GM19025 (cell line): Measurements from ENCODE around the gene WDR26.
"Not testable (repeated sequence)": the region's sequence is repeated elsewhere in the genome, so short reads cannot be mapped to it uniquely, and the experiment has no call there.

Experiments used
- ATAC-seq: cut with Tn5 transposase; IDR thresholded peaks from one replicate; pipeline ENCODE4 v1.9.1; 2021; ENCODE audit warnings: mild to moderate bottlenecking, low read depth, moderate library complexity; ENCODE audit not compliant: unreplicated experiment

Gene WDR26

DNA sequence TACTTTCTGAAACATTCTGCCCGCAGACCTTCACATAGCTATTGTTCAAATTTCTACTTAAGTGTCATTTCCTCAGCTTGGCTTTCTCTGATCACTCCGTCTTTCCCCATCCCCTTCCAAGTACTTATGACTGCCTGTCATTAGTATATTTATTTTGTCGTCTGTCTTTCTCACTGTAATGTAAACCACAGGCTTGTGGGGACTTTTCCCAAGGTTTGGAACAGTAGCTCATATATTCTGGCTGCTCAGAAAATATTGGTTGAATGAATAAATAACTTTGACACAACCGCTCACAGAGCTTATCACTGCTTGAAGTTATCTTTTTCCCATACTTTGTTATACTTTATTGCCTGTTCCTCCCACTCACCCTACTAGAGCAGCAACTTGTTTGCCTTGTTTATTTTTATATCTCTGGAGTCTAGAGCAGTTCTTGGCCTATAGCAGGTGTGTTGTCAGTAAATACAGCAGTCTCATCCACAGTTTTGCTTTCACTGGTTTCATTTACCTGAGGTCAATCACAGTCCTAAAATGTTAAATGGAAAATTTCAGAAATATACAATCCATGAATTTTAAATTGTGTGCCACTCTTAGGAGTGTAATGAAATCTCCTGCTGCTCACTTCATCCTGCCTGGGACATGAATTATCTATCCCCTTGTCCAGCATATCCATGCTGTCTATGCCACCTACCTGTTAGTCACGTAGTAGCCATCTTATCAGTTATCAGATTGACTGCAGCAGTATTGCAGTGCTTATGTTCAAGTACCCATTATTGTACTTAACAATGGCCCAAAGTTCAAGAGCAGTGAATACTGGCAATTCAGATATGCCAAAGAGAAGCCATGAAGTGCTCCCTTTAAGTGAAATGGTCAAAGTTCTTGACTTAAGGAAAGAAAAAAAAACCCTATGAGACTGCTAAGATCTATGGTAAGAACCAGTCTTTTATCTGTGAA lies 80.3 kb downstream of the WDR26 start:
- ATAC-seq = no peak

DNA sequence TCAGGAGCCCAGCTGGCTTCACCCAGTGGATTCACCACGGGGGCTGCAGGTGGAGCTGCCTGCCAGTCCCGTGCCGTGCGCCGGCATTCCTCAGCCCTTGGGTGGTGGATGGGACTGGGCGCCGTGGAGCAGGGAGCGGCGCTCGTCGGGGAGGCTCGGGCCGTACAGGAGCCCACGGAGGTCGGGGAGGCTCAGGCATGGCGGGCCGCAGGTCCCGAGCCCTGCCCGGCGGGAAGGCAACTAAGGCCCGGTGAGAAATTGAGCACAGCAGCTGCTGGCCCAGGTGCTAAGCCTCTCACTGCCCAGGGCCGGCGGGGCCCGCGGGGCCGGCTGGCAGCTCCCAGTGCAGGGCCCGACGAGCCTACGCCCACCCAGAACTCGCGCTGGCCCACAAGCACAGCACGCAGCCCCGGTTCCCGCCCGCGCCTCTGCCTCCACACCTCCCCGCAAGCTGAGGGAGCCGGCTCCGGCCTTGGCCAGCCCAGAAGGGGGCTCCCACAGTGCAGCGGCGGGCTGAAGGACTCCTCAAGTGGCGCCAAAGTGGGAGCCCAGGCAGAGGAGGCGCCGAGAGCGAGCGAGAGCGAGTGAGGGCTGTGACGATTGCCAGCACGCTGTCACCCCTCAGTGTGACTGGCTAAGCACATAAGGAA lies 82.0 kb downstream of the WDR26 start:
- not testable (repeated sequence) for ATAC-seq

DNA sequence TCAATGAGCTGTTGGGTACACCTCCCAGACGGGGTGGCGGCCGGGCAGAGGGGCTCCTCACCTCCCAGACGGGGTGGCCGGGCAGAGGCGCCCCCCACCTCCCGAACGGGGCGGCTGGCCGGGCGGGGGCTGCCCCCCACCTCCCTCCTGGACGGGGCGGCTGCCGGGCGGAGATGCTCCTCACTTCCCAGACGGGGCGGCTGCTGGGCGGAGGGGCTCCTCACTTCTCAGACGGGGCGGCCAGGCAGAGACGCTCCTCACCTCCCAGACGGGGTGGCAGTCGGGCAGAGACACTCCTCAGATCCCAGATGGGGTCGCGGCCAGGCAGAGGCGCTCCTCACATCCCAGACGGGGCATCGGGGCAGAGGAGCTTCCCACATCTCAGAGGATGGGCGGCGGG lies 84.9 kb downstream of the WDR26 start:
- not testable (repeated sequence) for ATAC-seq

DNA sequence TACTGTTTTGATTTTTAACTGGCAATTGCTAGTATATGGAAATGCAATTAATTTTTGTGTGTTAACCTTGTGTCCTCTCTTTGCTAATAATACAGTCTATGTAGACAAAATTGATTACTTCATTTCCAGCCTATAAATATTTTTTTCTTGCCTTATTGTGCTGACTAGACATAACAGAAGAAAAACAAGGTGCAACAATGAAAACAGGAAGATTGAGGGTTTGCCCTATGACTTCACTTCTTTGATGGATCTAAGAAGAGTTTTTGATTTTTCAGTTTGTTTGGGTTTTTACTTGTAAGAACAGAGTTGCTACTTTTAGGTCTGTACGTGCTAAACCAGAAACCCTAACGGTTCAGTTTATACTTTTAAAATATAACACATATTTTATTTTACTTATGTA lies 86.5 kb downstream of the WDR26 start:
- no peak for ATAC-seq

DNA sequence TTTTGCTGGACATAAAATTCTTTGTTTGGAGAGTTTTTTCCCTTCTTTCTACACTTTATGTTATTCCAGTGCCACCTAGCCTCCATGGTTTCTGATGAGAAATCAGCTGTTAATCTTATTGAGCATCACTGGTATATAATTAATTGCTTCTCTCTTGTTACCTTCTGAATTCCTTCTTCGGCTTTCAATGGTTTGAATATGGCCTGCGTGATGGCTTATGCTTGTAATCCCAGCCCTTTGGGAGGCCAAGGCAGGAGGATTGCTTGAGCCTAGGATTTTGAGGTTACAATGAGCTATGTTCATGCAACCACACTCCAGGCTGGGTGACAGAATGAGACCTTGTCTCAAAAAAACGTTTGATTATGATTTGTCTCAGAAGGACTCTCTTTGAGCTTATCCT lies 90.9 kb downstream of the WDR26 start:
- no peak for ATAC-seq

DNA sequence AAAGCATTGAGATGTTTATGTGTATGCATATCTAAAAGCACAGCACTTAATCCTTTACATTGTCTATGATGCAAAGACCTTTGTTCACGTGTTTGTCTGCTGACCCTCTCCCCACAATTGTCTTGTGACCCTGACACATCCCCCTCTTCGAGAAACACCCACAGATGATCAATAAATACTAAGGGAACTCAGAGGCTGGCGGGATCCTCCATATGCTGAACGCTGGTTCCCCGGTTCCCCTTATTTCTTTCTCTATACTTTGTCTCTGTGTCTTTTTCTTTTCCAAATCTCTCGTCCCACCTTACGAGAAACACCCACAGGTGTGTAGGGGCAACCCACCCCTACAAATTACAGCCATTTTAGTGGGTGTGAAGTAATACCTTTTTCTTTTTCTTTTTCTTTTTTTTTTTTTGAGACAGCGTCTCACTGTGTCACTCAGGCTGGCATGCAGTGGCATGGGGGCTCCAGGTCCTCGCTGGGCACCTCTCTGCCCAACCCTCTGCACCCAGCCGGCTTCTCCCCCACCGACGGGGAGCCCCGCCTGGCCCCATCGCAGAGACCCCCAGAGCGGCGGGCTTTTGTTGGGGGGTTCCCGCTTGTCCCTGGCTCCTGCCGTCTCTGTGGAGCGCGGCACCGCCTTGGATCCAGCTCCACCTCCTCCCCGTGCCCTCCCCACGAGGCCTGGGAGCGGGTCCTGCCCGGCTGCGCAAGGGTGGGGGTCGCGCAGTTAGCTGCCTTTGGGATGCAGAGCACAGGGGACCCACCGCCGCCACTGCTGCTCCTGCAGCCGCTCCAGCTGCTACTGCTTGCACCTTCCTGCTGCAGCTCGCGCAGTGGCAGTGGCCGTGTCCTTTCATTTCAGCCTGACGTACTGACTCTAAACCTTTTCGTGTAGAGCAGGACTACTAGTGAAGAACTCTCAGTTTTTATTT lies 93.9 kb downstream of the WDR26 start:
- peak; percentile 60 for ATAC-seq

DNA sequence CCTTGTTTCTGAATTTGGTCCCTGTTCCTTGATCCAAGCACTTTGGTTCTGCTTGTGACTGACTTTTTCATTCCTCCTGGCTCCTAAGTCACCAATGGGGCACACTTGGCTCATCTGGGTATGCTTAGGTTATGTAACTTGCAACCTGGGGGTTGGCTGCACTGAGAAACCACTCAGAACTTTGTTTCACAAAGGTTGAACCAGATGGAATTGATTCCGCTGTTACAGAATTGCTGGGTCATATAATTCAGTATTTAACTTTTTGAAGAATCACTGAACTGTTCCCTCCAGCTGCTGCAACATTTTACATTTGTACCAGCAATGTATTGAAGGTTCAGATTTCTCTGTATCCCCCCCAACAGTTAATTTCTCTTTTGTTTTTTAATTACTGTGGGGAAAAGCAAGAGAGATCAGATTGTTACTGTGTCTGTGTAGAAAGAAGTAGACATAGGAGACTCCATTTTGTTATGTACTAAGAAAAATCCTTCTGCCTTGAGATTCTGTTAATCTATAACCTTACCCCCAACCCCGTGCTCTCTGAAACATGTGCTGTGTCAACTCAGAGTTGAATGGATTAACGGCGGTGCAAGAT lies 95.1 kb downstream of the WDR26 start:
- no peak for ATAC-seq

DNA sequence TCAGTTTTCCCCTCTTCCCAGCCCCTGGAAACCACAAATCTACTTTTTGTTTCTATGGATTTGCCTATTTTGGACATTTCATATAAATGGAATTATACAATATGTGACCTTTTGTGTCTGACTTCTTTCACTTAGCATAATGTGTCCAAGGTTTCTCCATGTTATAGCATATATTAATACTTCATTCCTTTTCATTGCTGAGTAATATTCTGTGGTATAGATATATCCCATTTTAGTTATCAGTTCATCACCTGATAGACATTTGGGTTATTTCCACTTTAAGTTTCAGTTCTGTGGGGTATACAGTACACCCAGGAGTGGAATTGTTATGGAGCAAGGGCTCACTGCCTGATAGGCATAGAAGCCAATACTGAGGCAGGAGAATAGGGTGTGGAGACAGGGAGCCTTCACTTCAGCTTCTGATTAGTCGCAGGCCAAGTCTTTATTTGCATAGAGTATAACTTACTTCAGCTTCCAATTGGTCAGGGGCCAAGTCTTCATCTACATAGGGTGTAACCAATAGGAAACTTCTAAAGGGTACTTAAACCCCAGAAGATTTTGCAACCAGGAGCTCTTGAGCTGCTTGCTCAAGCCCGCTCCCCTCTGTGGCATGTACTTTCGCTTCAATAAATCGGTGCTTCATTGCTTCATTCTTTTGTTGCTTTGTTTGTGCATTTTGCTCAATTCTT lies 96.3 kb downstream of the WDR26 start:
- ATAC-seq = no peak
